HG02678 (cell line): ENCODE data around the gene HDAC11.
"Not testable (repeated sequence)": the region's sequence is repeated elsewhere in the genome, so short reads cannot be mapped to it uniquely, and the experiment has no call there.

ENCODE experiments used
- ATAC-seq: cut with Tn5 transposase; IDR thresholded peaks from one replicate; pipeline ENCODE4 v1.9.1; 2021; ENCODE audit warnings: mild to moderate bottlenecking, moderate library complexity; ENCODE audit not compliant: unreplicated experiment

HDAC11 gene

DNA sequence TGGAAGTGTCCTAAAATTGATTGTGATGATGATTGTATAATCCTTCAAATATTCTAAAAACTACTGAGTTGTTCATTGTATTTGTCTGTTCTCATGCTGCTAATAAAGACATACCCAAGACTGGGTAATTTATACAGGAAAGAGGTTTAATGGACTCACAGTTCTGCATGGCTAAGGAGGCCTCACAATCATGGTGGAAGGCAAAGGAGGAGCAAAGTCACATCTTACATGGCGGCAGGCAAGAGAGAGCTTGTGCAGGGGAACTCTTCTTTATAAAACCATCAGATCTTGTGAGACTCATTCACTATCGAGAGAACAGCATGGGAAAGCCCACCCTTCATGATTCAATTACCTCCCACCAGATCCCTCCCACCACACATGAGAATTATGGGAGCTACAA, 41.6 kb downstream of the HDAC11 start:
- ATAC-seq: not testable (repeated sequence)

GRCh38 chr3:13522236-13522635, 42.1 kb downstream of the HDAC11 start:
- ATAC-seq: no peak

DNA sequence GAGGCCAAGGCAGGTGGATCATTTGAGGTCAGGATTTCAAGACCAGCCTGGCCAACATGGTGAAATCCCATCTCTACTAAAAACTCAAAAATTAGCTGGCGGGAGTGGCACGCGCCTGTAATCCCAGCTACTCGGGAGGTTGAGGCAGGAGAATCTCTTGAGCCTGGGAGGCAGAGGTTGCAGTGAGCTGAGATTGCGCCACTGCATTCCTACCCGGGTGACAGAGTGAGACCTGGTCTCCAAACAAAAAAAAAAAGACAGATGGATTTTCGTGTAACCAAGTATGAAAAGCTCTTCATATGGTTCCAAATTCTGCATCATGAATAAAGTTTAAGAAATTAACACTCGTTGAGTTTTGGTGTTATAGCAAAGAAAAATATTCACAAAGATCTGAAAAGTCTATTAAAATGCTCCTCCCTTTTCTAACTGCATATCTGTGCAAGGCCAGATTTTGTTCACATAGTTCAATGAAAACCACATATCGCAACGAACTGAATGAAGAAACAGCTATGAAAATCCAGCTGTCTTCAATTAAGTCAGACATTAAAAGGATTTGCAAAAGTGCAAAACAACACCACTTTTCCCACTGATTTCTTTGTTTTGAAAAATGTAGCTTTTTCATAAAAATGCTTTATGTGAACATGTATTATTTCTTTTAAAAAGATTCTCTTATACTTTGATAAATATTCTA, 45.0 kb downstream of the HDAC11 start:
- ATAC-seq: no peak

GRCh38 chr3:13525827-13526625, 45.9 kb downstream of the HDAC11 start:
- ATAC-seq: no peak

- no peak for ATAC-seq
These were observed 46.5 kb downstream of the HDAC11 start for GRCh38 chr3:13526626-13526949.

DNA sequence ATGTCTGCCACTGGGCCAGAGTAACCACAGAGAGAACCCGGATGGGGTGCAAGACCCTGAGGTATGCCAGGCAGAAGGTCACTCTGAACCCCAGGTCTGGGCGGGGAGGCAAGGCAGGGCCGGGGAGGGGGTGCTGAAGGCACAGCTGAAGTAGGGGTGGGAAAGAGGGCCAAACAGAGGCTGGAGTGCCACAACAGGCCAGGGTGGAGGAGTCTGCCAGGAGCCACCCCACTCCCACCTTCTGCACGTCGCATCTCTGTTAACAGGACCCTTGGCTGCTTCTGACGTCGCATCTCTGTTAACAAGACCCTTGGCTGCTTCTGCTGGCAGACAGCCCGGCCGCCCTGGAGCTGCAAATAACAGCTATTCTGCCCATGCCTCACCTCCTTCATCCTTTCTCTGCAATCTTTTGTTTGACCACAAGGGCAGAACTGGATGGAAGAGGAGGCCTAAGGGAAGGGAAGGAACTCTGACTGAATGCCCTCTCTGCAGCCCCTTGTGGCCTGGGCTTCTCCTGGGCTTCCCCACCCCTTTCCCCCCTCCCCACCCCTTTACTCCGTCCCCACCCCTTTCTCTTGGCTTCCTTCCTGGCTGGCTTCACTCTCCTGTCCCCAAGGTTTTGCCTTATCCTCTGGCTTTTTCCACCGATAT, 48.2 kb downstream of the HDAC11 start:
- no peak for ATAC-seq

GRCh38 chr3:13529196-13530112, 49.3 kb downstream of the HDAC11 start:
- no peak for ATAC-seq

- no peak for ATAC-seq
These were observed 50.3 kb downstream of the HDAC11 start for GRCh38 chr3:13530241-13531009.

DNA sequence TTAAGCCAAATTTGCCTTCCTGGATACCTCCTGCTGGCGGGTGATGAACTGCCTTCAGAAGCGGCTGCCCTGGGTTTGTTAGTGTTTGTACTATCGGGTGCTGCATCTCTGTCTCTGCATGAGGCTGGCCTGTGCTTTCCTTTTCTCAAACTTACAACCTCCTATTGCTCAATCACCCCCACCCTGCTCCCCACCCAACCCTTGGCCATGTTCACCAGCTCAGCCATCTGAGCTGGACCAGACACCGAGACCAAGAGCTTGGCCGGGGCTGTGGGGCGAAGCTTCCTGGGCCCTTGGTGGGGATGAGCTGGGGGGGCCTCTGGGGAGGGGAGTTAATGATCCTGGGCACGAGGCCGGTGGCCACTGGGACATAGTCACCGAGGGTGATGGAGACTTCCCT, 52.0 kb downstream of the HDAC11 start:
- no peak for ATAC-seq

DNA sequence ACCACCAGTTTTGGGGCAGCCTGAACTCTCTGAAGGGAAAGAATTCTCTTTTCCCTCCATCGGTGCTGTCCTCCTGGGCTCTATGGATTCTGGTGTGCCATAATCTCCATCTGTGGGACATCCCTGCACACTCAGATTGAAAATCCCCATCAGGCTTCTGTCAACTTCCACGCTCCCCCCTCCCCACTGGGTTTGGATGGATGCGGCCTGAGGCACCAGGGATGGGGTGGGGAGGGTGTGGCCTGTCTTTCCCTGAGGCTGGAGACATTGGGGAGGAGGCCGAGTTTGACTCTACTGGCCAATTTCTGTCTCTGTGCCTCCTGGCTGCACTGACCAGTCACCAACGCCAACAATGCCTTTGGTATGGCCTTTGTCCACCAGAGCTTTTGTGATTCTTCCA, 52.5 kb downstream of the HDAC11 start:
- no peak for ATAC-seq

DNA sequence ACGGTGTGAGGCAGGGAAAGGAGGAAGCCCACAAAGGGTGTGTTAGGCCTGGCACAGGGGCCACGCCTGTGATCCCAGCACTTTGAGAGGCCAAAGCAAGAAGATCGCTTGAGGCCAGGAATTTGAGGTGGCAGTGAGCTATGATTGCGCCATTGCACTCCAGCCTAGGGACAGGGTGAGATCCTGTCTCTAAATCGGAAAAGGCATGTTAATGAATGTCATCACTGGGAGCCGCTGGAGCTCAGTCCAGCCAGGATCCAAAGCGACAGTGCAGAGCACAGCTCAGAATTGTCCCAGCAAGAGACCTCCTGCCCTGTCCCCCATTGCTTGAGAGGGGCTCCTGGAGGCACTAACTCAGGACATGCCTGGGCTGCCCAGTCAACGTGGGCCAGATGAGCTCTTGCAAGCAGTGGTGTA, 53.8 kb downstream of the HDAC11 start:
- no peak for ATAC-seq

DNA sequence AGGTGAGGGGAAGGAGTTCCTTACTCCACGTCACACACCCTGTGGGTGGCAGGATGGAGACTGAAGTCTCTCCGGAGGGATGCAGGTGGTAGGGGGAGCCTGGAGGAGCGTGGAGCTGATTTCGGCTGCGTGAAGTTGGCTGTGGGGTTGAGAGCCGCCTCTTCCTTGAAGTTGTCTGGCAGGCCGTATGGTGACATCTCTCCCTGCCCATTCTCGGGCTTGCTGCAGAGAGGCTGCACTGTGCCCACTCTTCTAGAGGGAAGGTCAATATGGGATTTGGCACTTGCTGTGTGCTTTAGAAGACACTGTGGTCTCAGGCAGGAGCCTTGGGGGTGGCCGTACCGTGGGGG, 55.4 kb downstream of the HDAC11 start:
- no peak for ATAC-seq

- ATAC-seq: no peak
These were observed 55.8 kb downstream of the HDAC11 start for GRCh38 chr3:13535905-13536304.

- no peak for ATAC-seq
These were observed 56.3 kb downstream of the HDAC11 start for GRCh38 chr3:13536432-13536831.

DNA sequence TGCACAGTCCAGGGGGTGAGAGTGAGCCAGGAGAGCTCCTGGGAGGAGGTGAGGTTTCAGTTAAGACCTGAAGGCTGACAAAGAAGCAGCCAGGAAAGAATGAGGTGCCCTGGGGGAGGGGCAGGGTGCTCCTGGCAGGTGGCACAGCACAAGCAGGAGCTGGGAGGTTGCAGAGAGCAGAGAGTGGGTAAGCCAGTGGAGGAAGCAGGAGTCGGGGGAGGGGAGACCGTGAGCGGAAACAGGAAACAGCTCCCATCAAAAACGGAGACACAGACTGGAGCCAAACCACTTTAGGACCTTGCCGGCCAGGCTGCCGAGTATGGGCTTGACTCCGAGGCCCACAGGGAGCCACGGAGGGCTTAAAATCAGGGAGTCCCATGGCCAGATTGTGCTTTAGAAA, 56.7 kb downstream of the HDAC11 start:
- ATAC-seq: no peak

DNA sequence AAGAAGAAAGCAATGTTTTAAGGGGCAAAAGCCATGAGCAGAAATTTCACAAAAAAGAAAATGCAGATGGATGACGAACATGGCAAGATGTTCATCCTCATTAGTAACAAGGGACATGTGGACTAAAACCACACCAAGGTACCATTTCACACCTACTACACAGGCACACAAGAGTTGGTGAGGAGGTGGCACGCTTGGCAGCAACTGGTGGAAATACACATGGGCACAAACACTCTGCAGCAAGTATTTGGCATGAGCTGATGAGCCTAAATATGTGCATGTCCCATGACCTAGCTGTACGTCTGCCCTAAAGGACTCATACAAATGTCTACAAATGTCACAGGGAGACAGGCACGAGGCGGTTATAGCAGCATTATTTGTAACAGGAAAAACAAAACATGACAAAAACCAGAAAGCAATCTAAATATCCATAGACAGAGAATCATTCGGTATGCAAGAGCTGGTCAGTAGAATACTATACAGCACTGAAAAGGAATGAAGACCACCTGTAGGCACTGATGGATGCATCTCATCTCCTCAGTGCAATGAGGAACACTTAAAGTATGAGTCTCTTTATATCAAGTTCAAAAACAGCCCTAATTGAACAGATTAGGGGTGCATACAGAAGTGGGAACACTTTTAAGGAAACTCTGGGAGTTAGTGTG, 57.3 kb downstream of the HDAC11 start:
- no peak for ATAC-seq

DNA sequence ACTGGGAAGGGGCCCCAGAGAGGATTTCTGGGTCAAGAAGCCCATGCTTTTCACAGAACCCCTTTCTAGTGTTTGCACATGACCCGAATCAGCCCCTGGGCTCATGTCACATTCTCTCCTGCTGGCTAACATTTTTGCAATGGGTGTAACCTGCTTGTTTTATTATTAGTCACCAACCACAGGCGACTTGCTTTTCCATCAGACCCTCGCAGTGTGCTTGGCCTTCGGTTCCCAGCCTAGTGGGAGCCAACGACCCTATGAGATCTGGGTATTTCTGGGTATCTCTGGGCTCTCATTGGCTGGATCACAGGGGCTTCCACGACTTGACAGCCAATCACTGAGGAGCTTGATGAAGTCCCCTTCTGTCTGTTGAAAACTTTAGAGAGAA, 57.8 kb downstream of the HDAC11 start:
- ATAC-seq: no peak

GRCh38 chr3:13538520-13539291, 58.6 kb downstream of the HDAC11 start:
- ATAC-seq: no peak

GRCh38 chr3:13539292-13539638, 59.2 kb downstream of the HDAC11 start:
- no peak for ATAC-seq
